ENCODE measurements around the gene OSBP2. TPM values are rescaled to one million over a fixed set of nuclear protein-coding genes. Genes with fewer than 3 reads are reported as not detected.

OSBP2 gene
- total and polyA plus RNA-seq, 2 of the 13 experiments (the other 11 are each of a cell fraction or from before 2014, with no cell fraction given), result 5.0 to 7.7 TPM

GRCh38 chr22:30881361-30882183 is 186.9 kb downstream of the OSBP2 start (continued):
- TF ChIP-seq GPN1 (CRISPR knock-in tag; IDR thresholded peaks at IDR 0.05; ENCODE audit: borderline replicate concordance), result no peak
- TF ChIP-seq DNMT1 (CRISPR knock-in tag; IDR thresholded peaks at IDR 0.05), result no peak
- no peak for TF ChIP-seq CCDC6 (CRISPR knock-in tag; IDR thresholded peaks at IDR 0.05)
- TF ChIP-seq ZHX2 (IDR thresholded peaks at IDR 0.05; ENCODE audit: low read depth), result no peak
- no peak for TF ChIP-seq ZHX2 (CRISPR knock-in tag; IDR thresholded peaks at IDR 0.05; ENCODE audit: borderline replicate concordance)
- no peak for TF ChIP-seq PRDM15 (CRISPR knock-in tag; IDR thresholded peaks at IDR 0.05)
- TF ChIP-seq MAFF (IDR thresholded peaks at IDR 0.05; ENCODE audit: low read depth, low read length), result peak; percentile 32; the same call in 1 of the 2 replicates
- TF ChIP-seq HNF4G (IDR thresholded peaks at IDR 0.05; ENCODE audit: borderline replicate concordance, low read depth, low read length), result peak; percentile 73
- peak; percentile 39; the same call in 1 of the 2 replicates for TF ChIP-seq HNF4G (CRISPR knock-in tag; IDR thresholded peaks at IDR 0.05; ENCODE audit: borderline replicate concordance, low read depth)
- TF ChIP-seq ZMYM3 (CRISPR knock-in tag; IDR thresholded peaks at IDR 0.05), result 0 out of 2 replicates have a peak, but pooled peaks have one; percentile 12
- TF ChIP-seq KAT8 (CRISPR knock-in tag; IDR thresholded peaks at IDR 0.05), result no peak
- TF ChIP-seq ZFAT (CRISPR knock-in tag; conservative IDR thresholded peaks at IDR 0.05), result no peak
- TF ChIP-seq XBP1 (CRISPR knock-in tag; IDR thresholded peaks at IDR 0.05), result no peak
- TF ChIP-seq ZNF766 (CRISPR knock-in tag; IDR thresholded peaks at IDR 0.05; ENCODE audit: borderline replicate concordance), result no peak
- no peak for TF ChIP-seq ZNF570 (CRISPR knock-in tag; IDR thresholded peaks at IDR 0.05; ENCODE audit: borderline replicate concordance)
- no peak for TF ChIP-seq HNRNPK (IDR thresholded peaks at IDR 0.05; ENCODE audit: low read depth, low read length, poor library complexity, severe bottlenecking)
- no peak for TF ChIP-seq GLMP (CRISPR knock-in tag; IDR thresholded peaks at IDR 0.05; ENCODE audit: borderline replicate concordance)
- no peak for TF ChIP-seq MLLT10 (CRISPR knock-in tag; IDR thresholded peaks at IDR 0.05)
- TF ChIP-seq FOXA1 (IDR thresholded peaks at IDR 0.05), result no peak
- peak; percentile 78 for TF ChIP-seq FOXA1 (CRISPR knock-in tag; IDR thresholded peaks at IDR 0.05)
